HepG2 (cell line): Measurements from ENCODE around the gene STX4. TPM values are rescaled to one million over a fixed set of nuclear protein-coding genes. Genes with fewer than 3 reads are reported as not detected.

Experiments used
- ATF7-NPFF ChIP-seq: sonication (generic); formaldehyde crosslinking; IDR thresholded peaks from 2 replicates; pipeline ENCODE4 v1.8.1; 2023; ENCODE audit warnings: mild to moderate bottlenecking, low read depth, missing genetic modification reagents, moderate library complexity
- DZIP1 ChIP-seq: sonication (generic); formaldehyde crosslinking; IDR thresholded peaks from 2 replicates; pipeline ENCODE4 v1.5.0; 2020; ENCODE audit warnings: mild to moderate bottlenecking, missing genetic modification reagents
- HCFC1 ChIP-seq: fragments of 150-350 bp; IDR thresholded peaks from 2 replicates; pipeline ENCODE4 v1.6.1; 2014; ENCODE audit warnings: low read depth, low read length
- HMGA1 ChIP-seq: sonication (generic); formaldehyde crosslinking; conservative IDR thresholded peaks from 2 replicates; pipeline ENCODE4 v1.4.0; 2020; ENCODE audit warnings: missing genetic modification reagents
- MTF2 ChIP-seq: sonication (generic); formaldehyde crosslinking; IDR thresholded peaks from 2 replicates; pipeline ENCODE4 v1.5.0; 2020; ENCODE audit warnings: missing genetic modification reagents, borderline replicate concordance
- MZF1 ChIP-seq: sonication (generic); formaldehyde crosslinking; IDR thresholded peaks from 2 replicates; pipeline ENCODE4 v1.8.1; 2023; ENCODE audit warnings: mild to moderate bottlenecking, missing genetic modification reagents, borderline replicate concordance
- NBN ChIP-seq: fragments of 450-650 bp; conservative IDR thresholded peaks from 2 replicates; pipeline ENCODE4 v1.6.1; 2017
- NFE2L2 ChIP-seq: fragments of 150-350 bp; IDR thresholded peaks from 2 replicates; pipeline ENCODE4 v1.6.1; 2014; ENCODE audit warnings: low read length
- NFKBIZ ChIP-seq: IDR thresholded peaks from 2 replicates; pipeline ENCODE4 v1.6.1; 2018; ENCODE audit warnings: missing genetic modification reagents, missing compliant biosample characterization
- NR2F6 ChIP-seq, 2 experiments: IDR thresholded peaks; 2 replicates each; pipeline ENCODE4 v1.6.1; 2016; ENCODE audit warnings: antibody characterized with exemption in 1 of 2, mild to moderate bottlenecking in 1 of 2
- PLRG1 ChIP-seq: fragments of 450-650 bp; conservative IDR thresholded peaks from 2 replicates; pipeline ENCODE4 v1.6.1; 2016
- REPIN1 ChIP-seq: sonication (generic); formaldehyde crosslinking; IDR thresholded peaks from 2 replicates; pipeline ENCODE4 v1.8.0; 2022; ENCODE audit warnings: missing genetic modification reagents, low read depth, mild to moderate bottlenecking, borderline replicate concordance
- TCF7 ChIP-seq: sonication (generic); IDR thresholded peaks from 2 replicates; pipeline ENCODE4 v1.6.1; 2016; ENCODE audit warnings: antibody characterized with exemption, low read depth
- THRA ChIP-seq: sonication (generic); formaldehyde crosslinking; IDR thresholded peaks from 2 replicates; pipeline ENCODE4 v1.4.0; 2020; ENCODE audit warnings: missing genetic modification reagents, borderline replicate concordance
- WIZ ChIP-seq: sonication (generic); formaldehyde crosslinking; IDR thresholded peaks from 2 replicates; pipeline ENCODE4 v1.5.1; 2020; ENCODE audit warnings: mild to moderate bottlenecking, missing genetic modification reagents
- ZNF282 ChIP-seq: fragments of 450-650 bp; IDR thresholded peaks from 2 replicates; pipeline ENCODE4 v1.6.1; 2018; ENCODE audit not compliant: partially characterized antibody
- ZNF501 ChIP-seq: sonication (generic); formaldehyde crosslinking; IDR thresholded peaks from 2 replicates; pipeline ENCODE4 v1.5.1; 2020; ENCODE audit warnings: mild to moderate bottlenecking, moderate library complexity, missing genetic modification reagents
- ZNF564 ChIP-seq: sonication (generic); formaldehyde crosslinking; IDR thresholded peaks from 2 replicates; pipeline ENCODE4 v1.8.1; 2023; ENCODE audit warnings: mild to moderate bottlenecking, missing genetic modification reagents
- ZNF781 ChIP-seq: sonication (generic); formaldehyde crosslinking; IDR thresholded peaks from 2 replicates; pipeline ENCODE4 v1.5.1; 2020; ENCODE audit warnings: borderline replicate concordance, mild to moderate bottlenecking, missing genetic modification reagents; ENCODE audit errors: not compliant biosample characterization
- ZSCAN30 ChIP-seq: sonication (generic); formaldehyde crosslinking; IDR thresholded peaks from 2 replicates; pipeline ENCODE4 v1.5.0; 2020; ENCODE audit warnings: mild to moderate bottlenecking, missing genetic modification reagents
- polyA plus RNA-seq, 8 experiments: library from polyadenylated mRNA; depleted of rRNA in 3 of 8; stranded (reverse) in 7 of 8; unstranded in 1 of 8; fragments of >200 nt; fragmentation: Illumina TruSeq in 4 of 8; extraction: Trizol in 4 of 8; gene quantifications; 2 replicates each; pipeline versions ENCODE4 v1.2.1 to v1.2.3, GENCODE V29; 2011 to 2016; ENCODE audit warnings: low read depth in 4 of 8, missing spikeins in 1 of 8, mixed read lengths in 1 of 8; ENCODE audit not compliant: insufficient read depth in 1 of 8
- total RNA-seq, 5 experiments: library from RNA; depleted of rRNA; stranded (reverse); fragments of >200 nt; fragmentation: Illumina TruSeq; extraction: Trizol; gene quantifications; 2 replicates each; pipeline ENCODE4 v1.2.3, GENCODE V29; 2016; ENCODE audit warnings: low read depth in 1 of 5
- TF ChIP-seq, protein P1 (sequence below): sonication (generic); formaldehyde crosslinking; IDR thresholded peaks from 2 replicates; pipeline ENCODE4 v1.4.0; 2020; ENCODE audit warnings: missing genetic modification reagents
- TF ChIP-seq, protein P2 (sequence below): sonication (generic); formaldehyde crosslinking; IDR thresholded peaks from 2 replicates; pipeline ENCODE4 v1.5.1; 2020; ENCODE audit warnings: missing genetic modification reagents, mild to moderate bottlenecking, borderline replicate concordance

Gene STX4
- total and polyA plus RNA-seq, 2 of the 13 experiments (the other 11 are each of a cell fraction or from before 2014, with no cell fraction given): 29.2 to 34.6 TPM

DNA sequence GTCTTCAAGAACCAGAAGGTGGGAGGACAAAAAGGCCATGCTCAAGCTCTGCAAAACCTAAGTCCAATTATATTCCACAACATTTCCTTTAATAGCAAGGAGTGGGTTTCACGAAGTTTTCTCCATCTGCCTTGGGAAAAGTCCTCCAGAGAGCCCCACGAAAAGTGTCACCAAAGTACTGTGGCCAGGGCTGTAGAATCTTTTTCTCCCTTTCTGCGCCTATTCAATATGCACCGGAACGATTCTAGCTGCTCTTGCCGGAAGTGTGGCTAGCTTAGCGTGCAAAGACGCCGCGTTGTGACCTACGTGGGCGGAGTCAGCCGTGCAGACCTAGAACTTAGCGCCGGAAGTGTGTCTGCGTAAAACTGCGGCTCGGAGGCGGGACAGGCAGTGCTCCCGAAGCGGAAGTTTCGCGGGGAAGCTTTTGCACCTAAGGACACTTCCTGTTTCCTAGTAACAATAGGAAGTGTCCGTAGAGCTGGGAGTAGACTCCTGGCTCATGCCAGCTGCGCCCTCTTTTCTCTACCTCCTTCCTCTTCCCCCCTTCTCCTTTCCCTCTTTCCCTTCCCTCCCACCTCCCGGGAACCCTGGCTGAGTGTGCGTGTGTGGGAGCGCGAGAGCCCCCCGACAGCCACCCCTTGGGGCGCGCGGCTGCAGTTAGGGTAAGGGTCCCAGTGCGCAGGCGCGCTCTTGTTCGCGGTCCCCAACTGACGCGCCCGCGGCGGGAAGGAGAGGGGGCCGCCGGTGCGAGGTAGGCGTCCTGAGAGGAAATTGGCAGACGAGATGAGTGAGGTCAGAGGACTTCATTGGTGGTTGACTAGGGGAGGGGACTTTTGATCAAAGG, 40.8 kb downstream of the STX4 start, which contains the start of the genes ZNF646 and ZNF668 (continued):
- peak; percentile 36; the same call in 1 of the 2 replicates for TF ChIP-seq NFKBIZ (CRISPR knock-in tag)
- TF ChIP-seq ZSCAN30 (CRISPR knock-in tag): no peak; the same call in 1 of the 2 replicates
- TF ChIP-seq ZNF781 (CRISPR knock-in tag): peak; percentile 35
- TF ChIP-seq, protein P1, sequence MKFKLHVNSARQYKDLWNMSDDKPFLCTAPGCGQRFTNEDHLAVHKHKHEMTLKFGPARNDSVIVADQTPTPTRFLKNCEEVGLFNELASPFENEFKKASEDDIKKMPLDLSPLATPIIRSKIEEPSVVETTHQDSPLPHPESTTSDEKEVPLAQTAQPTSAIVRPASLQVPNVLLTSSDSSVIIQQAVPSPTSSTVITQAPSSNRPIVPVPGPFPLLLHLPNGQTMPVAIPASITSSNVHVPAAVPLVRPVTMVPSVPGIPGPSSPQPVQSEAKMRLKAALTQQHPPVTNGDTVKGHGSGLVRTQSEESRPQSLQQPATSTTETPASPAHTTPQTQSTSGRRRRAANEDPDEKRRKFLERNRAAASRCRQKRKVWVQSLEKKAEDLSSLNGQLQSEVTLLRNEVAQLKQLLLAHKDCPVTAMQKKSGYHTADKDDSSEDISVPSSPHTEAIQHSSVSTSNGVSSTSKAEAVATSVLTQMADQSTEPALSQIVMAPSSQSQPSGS: peak; percentile 85; the same call in 1 of the 2 replicates
- no peak for TF ChIP-seq ZNF282
- no peak for TF ChIP-seq PLRG1
- TF ChIP-seq, protein P2, sequence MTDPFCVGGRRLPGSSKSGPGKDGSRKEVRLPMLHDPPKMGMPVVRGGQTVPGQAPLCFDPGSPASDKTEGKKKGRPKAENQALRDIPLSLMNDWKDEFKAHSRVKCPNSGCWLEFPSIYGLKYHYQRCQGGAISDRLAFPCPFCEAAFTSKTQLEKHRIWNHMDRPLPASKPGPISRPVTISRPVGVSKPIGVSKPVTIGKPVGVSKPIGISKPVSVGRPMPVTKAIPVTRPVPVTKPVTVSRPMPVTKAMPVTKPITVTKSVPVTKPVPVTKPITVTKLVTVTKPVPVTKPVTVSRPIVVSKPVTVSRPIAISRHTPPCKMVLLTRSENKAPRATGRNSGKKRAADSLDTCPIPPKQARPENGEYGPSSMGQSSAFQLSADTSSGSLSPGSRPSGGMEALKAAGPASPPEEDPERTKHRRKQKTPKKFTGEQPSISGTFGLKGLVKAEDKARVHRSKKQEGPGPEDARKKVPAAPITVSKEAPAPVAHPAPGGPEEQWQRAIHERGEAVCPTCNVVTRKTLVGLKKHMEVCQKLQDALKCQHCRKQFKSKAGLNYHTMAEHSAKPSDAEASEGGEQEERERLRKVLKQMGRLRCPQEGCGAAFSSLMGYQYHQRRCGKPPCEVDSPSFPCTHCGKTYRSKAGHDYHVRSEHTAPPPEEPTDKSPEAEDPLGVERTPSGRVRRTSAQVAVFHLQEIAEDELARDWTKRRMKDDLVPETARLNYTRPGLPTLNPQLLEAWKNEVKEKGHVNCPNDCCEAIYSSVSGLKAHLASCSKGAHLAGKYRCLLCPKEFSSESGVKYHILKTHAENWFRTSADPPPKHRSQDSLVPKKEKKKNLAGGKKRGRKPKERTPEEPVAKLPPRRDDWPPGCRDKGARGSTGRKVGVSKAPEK (CRISPR knock-in tag): no peak; the same call in 1 of the 2 replicates
- no peak for TF ChIP-seq NR2F6 (IDR thresholded peaks at IDR 0.05)
- peak; percentile 61 for TF ChIP-seq NR2F6 (CRISPR knock-in tag; IDR thresholded peaks at IDR 0.05)
- TF ChIP-seq WIZ (CRISPR knock-in tag): no peak
- TF ChIP-seq TCF7: no peak
- TF ChIP-seq REPIN1: peak; percentile 96
- TF ChIP-seq ATF7-NPFF (CRISPR knock-in tag): peak; percentile 78; the same call in 1 of the 2 replicates
- peak; percentile 82; the same call in 1 of the 2 replicates for TF ChIP-seq THRA (CRISPR knock-in tag)
- no peak for TF ChIP-seq NBN
- TF ChIP-seq ZNF501: peak; percentile 92; the same call in 1 of the 2 replicates
- peak; percentile 88 for TF ChIP-seq HCFC1
- no peak for TF ChIP-seq ZNF564 (CRISPR knock-in tag)
- TF ChIP-seq DZIP1 (CRISPR knock-in tag): no peak
- no peak for TF ChIP-seq MTF2 (CRISPR knock-in tag)
- TF ChIP-seq NFE2L2: no peak
- TF ChIP-seq HMGA1 (CRISPR knock-in tag): no peak
- TF ChIP-seq MZF1 (CRISPR knock-in tag): no peak; the same call in 1 of the 2 replicates
